Psoas muscle (tissue), 8 donors: Measurements from ENCODE around the gene API5. TPM values are rescaled to one million over a fixed set of nuclear protein-coding genes. Genes with fewer than 3 reads are reported as not detected.
A peak's percentile ranks its signal among the peaks of the same experiment; 100 is the strongest.

Source experiments
- ATAC-seq, 4 donors: fragments of 200-7000 bp; cut with Tn5 transposase; one replicate each; pipeline ENCODE4 v1.9.1; 2020; ENCODE audit warnings: moderate library complexity in 3 of 4, mild to moderate bottlenecking in 2 of 4
- DNase-seq, 2 donors: peaks; one replicate each; pipeline ENCODE4 v3.0.0-alpha.2; 2020
- H3K27ac ChIP-seq: fragments of 200-600 bp; one replicate; pipeline ENCODE4 v1.8.0; 2022
- H3K27me3 ChIP-seq, 3 donors: fragments of 200-600 bp in 1 of 3; one replicate each; pipeline versions ENCODE4 v1.6.1 to v1.8.0; 2013 to 2022; ENCODE audit warnings: low read length in 2 of 3, mild to moderate bottlenecking in 2 of 3, moderate library complexity in 1 of 3; ENCODE audit not compliant: insufficient read depth in 3 of 3
- H3K36me3 ChIP-seq, 2 donors: fragments of 200-600 bp in 1 of 2; one replicate each; pipeline versions ENCODE4 v1.6.1 to v1.8.0; 2013 to 2022; ENCODE audit warnings: low read depth in 1 of 2, mild to moderate bottlenecking in 1 of 2, moderate library complexity in 1 of 2; ENCODE audit not compliant: insufficient read depth in 1 of 2
- H3K4me1 ChIP-seq: fragments of 200-600 bp; one replicate; pipeline ENCODE4 v1.8.0; 2022
- H3K4me3 ChIP-seq: fragments of 200-600 bp; one replicate; pipeline ENCODE4 v1.8.0; 2022; ENCODE audit warnings: mild to moderate bottlenecking
- H3K9me3 ChIP-seq: fragments of 200-600 bp; one replicate; pipeline ENCODE4 v1.8.0; 2022
- WGBS, 3 donors: extraction: QIAGEN DNeasy Blood & Tissue Kit; methylation state at CpG; one replicate each; pipeline versions ENCODE4 v1.1.6 to v1.1.7; 2013; 5-methylcytosine and 5-hydroxymethylcytosine counted together
- intact Hi-C, 2 donors: fragments of 100-400 bp; cut with DNase I; formaldehyde crosslinking; loops; one replicate each; pipeline versions ENCODE4 v1.11.0 to v1.14.2; 2022
- polyA plus RNA-seq, 3 donors: library from polyadenylated mRNA; stranded (reverse); fragments of 200-250 nt; gene quantifications; one replicate each; pipeline ENCODE4 v1.2.3, GENCODE V29; 2013
- total RNA-seq, 4 donors: library from RNA; stranded (reverse); fragmentation: NEBNext Ultra II Directional in 2 of 4; extraction: Animal tissue kit (Norgen Biotek cat#: 25700) in 2 of 4; gene quantifications; one replicate each; pipeline versions ENCODE4 v1.2.1 to v1.2.4, GENCODE V29; 2021 to 2023
- TF ChIP-seq, protein P1 (sequence below): fragments of 200-600 bp; IDR thresholded peaks from one replicate; pipeline ENCODE4 v1.8.0; 2022; ENCODE audit warnings: antibody characterized with exemption
- donor health status: healthy with polysubstance abuse.
- donor health status: DM: no; HTN: no; CAD: no; lungs with moderate emphysema.
- donor health status: Bipolar disorder and iron deficiency.
- donor health status: healthy.
- donor health status: DM: yes; HTN: yes; CAD: no.
- donor health status: DM: no; HTN: no; CAD: no.
- donor health status: DM: no; HTN: no; CAD: no.
- donor health status: DM: yes; HTN: yes; CAD: no.

Gene API5
- total and polyA plus RNA-seq, 7 donors, result 27.9 to 99.6 (median 49.8) TPM

DNA sequence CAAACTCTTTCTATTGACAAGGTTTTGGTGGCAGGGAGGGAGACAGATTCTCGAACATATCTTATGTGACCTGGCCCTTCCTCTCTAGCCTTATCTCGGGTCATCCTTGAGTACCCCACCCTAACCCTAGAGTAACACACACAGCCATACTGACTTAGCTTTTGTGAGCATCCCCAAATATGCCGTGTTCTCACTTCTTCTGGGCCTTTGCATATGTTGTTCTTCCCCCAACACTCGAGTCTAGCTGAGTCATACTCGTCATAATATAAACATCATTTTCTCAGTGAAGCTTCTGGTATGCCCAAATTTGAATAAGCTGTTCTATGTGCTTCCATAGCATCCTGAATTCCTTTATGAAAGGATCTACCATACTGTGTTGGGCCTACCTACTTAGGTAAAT is 54.9 kb downstream of the API5 start:
- H3K9me3 ChIP-seq, result no peaks in the 10 kb centered on the region
- ATAC-seq (no peak), DNase-seq (no peak)
- H3K4me1 ChIP-seq, result peaks cover 13% of the 10 kb centered on the region
- 89 to 93% (median 91%) methylated on average over 5 of the region's 5 CpGs for WGBS, 3 donors
- no peak overlapping the region for H3K27ac ChIP-seq
- TF ChIP-seq, protein P1, sequence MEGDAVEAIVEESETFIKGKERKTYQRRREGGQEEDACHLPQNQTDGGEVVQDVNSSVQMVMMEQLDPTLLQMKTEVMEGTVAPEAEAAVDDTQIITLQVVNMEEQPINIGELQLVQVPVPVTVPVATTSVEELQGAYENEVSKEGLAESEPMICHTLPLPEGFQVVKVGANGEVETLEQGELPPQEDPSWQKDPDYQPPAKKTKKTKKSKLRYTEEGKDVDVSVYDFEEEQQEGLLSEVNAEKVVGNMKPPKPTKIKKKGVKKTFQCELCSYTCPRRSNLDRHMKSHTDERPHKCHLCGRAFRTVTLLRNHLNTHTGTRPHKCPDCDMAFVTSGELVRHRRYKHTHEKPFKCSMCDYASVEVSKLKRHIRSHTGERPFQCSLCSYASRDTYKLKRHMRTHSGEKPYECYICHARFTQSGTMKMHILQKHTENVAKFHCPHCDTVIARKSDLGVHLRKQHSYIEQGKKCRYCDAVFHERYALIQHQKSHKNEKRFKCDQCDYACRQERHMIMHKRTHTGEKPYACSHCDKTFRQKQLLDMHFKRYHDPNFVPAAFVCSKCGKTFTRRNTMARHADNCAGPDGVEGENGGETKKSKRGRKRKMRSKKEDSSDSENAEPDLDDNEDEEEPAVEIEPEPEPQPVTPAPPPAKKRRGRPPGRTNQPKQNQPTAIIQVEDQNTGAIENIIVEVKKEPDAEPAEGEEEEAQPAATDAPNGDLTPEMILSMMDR, result no peak
- H3K4me3 ChIP-seq, result no peak overlapping the region
- peaks cover 0 to 39% of the 10 kb centered on the region in 2 donors for H3K36me3 ChIP-seq
- no peaks in the 10 kb centered on the region for H3K27me3 ChIP-seq
- intact Hi-C loops, result no loop called here

DNA sequence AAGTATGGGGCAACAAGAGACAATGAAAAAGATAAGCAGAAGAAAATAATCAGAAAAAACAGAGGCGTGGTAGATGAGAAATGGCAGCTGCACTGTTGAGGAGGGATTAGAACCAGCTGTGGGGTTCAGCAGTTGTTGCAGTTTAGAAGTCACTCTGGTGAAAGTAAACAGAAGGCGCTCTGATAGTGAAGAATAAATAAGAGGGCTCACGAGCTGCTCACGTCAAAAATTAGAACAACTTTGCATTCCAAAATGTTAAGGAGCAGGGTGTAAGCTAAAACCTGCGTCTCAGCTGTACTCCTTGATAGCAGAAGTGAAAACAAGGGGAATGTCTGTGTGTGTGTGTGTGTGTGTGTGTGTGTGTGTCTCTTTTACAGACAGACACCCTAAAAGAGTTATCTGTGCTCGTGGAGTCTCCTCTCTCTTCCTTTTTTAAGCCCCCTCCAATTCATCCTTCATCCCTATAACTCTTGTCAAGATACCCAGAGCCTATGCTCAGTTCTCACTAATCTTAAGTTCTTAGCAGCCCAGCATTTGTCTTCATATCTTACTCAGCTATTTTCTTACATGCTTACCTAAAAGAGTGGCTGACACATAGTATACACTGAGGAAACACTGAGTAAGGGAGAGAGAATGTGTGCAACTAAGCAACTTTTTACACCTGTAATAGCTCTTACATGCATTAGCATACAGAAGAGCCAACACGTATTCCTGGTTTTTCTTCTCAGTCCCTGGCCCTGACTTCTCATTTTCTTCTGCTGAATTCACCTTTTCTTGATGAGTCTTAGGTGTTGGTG is 55.8 kb downstream of the API5 start:
- WGBS, 3 donors, result 55 to 63% (median 57%) methylated on average over 7 of the region's 7 CpGs
- TF ChIP-seq, protein P1, result no peak
- no peak for DNase-seq
- Histone ChIP-seq H3K27me3 (no peaks in the 10 kb centered on the region), H3K27ac (no peak overlapping the region), H3K4me1 (peaks cover 13% of the 10 kb centered on the region), H3K36me3 (peaks cover 0 to 45% of the 10 kb centered on the region in 2 donors), H3K4me3 (no peak overlapping the region), H3K9me3 (no peaks in the 10 kb centered on the region)
- peak in 3 of 4 donors; percentile 46 to 71 (median 60) for ATAC-seq
- intact Hi-C loops, result no loop called here

DNA sequence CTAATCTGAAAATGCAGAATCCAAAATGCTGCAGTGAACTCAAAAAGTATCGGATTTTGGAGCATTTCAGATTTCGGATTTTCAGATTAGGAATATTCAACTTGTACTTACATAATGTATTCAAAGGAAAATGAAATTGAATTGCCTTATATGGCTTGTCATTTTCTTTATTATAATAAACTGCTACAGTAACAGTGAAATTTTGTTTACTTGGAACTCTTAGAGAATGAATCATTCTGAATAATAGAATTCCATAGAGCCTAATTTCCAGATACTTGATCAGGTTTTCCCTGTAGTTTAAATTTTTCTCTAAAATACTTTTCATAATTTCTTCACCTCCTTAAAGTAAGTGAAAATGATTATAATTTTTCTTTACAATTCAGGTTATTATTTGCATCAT is 64.3 kb downstream of the API5 start:
- no peaks in the 10 kb centered on the region for H3K4me1 ChIP-seq
- WGBS, 3 donors, result 96 to 100% (median 97%) methylated on average over 2 of the region's 2 CpGs
- no peaks in the 10 kb centered on the region for H3K27me3 ChIP-seq
- H3K4me3 ChIP-seq, result no peak overlapping the region
- ATAC-seq (no peak), DNase-seq (no peak)
- TF ChIP-seq, protein P1, result no peak
- H3K36me3 ChIP-seq, result peaks cover 0 to 45% of the 10 kb centered on the region in 2 donors
- no peaks in the 10 kb centered on the region for H3K9me3 ChIP-seq
- intact Hi-C loops, result no loop called here
- H3K27ac ChIP-seq, result no peak overlapping the region

DNA sequence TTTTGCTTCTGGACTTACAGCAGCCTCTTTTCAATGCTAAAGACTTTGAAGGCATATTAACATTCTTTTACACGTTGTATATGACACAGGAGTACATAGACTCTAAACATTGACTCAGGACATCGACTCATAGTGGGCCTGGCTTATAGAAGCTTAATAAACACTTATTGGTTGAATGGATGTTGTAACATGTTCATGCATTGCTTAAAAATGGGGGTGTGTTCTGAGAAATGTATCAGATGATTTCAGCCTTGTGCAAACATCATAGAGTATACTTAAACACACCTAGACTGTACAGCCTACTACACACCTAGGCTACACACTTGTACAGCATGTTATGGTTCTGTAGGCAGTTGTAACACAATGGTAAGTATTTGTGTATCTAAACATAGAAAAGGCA is 64.8 kb downstream of the API5 start:
- WGBS, 3 donors, result 86 to 88% (median 88%) methylated on average over 2 of the region's 2 CpGs
- Histone ChIP-seq H3K4me3 (no peak overlapping the region), H3K27ac (no peak overlapping the region), H3K4me1 (no peaks in the 10 kb centered on the region), H3K9me3 (no peaks in the 10 kb centered on the region), H3K36me3 (peaks cover 0 to 44% of the 10 kb centered on the region in 2 donors), H3K27me3 (no peaks in the 10 kb centered on the region)
- TF ChIP-seq, protein P1, result no peak
- intact Hi-C loops, result no loop called here
- no peak for DNase-seq
- ATAC-seq, result peak in 2 of 4 donors; percentile 24 to 40

DNA sequence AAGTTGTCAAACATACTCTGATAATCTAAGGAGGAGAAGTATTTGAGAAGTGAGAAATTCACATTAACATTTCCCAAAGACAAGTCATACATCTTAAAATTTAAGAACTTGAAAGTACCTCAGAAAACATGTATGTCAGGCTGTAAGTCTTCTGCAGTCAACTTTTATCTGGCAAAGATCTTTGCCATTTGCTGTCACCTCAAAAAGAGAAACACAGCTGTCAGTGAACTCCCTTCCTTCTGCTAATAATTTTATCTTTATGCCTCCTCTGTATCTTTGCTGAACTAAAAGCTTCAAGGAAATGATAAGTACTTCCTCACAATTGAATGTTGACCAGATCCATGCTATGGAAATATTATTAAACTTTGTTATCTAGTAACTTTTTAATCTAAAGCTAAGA is 65.6 kb downstream of the API5 start:
- intact Hi-C loops, result no loop called here
- DNase-seq, result no peak
- Histone ChIP-seq H3K27me3 (no peaks in the 10 kb centered on the region), H3K9me3 (no peaks in the 10 kb centered on the region), H3K4me3 (no peak overlapping the region), H3K27ac (no peak overlapping the region), H3K36me3 (peaks cover 0 to 46% of the 10 kb centered on the region in 2 donors), H3K4me1 (no peaks in the 10 kb centered on the region)
- no peak for ATAC-seq
- TF ChIP-seq, protein P1, result no peak
